Smooth muscle cell (in vitro differentiated cells): ENCODE measurements around the gene BTAF1. TPM values are rescaled to one million over a fixed set of nuclear protein-coding genes. Genes with fewer than 3 reads are reported as not detected.

Experiments used
- DNase-seq: peaks from one replicate; lab custom pipeline; 2025; ENCODE audit not compliant: unreplicated experiment; lab: John Stamatoyannopoulos, UW
- H2AFZ ChIP-seq: fragments of 200-600 bp; sonication (generic); 2 replicates; pipeline ENCODE4 v1.6.0; 2016; ENCODE audit warnings: antibody characterized with exemption, low read depth, mild to moderate bottlenecking
- H3F3A ChIP-seq: fragments of 200-600 bp; sonication (generic); 2 replicates; pipeline ENCODE4 v1.6.0; 2017; ENCODE audit warnings: antibody characterized with exemption, low read depth
- H3K27ac ChIP-seq: fragments of 200-600 bp; sonication (generic); 2 replicates; pipeline ENCODE4 v1.5.1; 2016; ENCODE audit warnings: low read depth, mild to moderate bottlenecking
- H3K27me3 ChIP-seq: fragments of 200-600 bp; sonication (generic); 2 replicates; pipeline ENCODE4 v1.6.1; 2016; ENCODE audit warnings: low read depth, mild to moderate bottlenecking
- H3K36me3 ChIP-seq: fragments of 200-600 bp; sonication (generic); 2 replicates; pipeline ENCODE4 v1.5.1; 2016; ENCODE audit warnings: low read depth
- H3K4me1 ChIP-seq: fragments of 200-600 bp; sonication (generic); 2 replicates; pipeline ENCODE4 v1.5.1; 2016; ENCODE audit warnings: low read depth
- H3K4me2 ChIP-seq: fragments of 200-600 bp; sonication (generic); 2 replicates; pipeline ENCODE4 v1.6.0; 2016; ENCODE audit warnings: mild to moderate bottlenecking
- H3K4me3 ChIP-seq: fragments of 200-600 bp; sonication (generic); 2 replicates; pipeline ENCODE4 v1.5.1; 2016; ENCODE audit warnings: mild to moderate bottlenecking
- H3K79me2 ChIP-seq: fragments of 200-600 bp; sonication (generic); 2 replicates; pipeline ENCODE4 v1.6.0; 2016; ENCODE audit warnings: low read depth, mild to moderate bottlenecking
- H3K9ac ChIP-seq: fragments of 200-600 bp; sonication (generic); 2 replicates; pipeline ENCODE4 v1.6.0; 2016; ENCODE audit warnings: low read depth
- H3K9me3 ChIP-seq: fragments of 200-600 bp; sonication (generic); replicated peaks from 2 replicates; pipeline ENCODE4 v1.5.1; 2016; ENCODE audit warnings: low read depth
- H4K20me1 ChIP-seq: fragments of 200-600 bp; sonication (generic); 2 replicates; pipeline ENCODE4 v1.6.0; 2016; ENCODE audit warnings: low read depth
- WGBS: methylation state at CpG from one replicate; pipeline ENCODE4 v1.1.7; 2016; ENCODE audit warnings: low lambda C conversion rate; 5-methylcytosine and 5-hydroxymethylcytosine counted together
- polyA plus RNA-seq: library from polyadenylated mRNA; unstranded; fragments of >200 nt; fragmentation: Nextera tagmentation; extraction: Ambion mirVana; gene quantifications from 2 replicates; pipeline ENCODE4 v1.2.1, GENCODE V29; 2016
- small RNA-seq: library from RNA; depleted of rRNA; stranded (forward); fragments of <200 nt; gene quantifications from one replicate; pipeline ENCODE3, GENCODE V24; 2014
- total RNA-seq: library from RNA; depleted of rRNA; stranded (reverse); fragments of >200 nt; gene quantifications from 2 replicates; pipeline ENCODE4 v1.2.3, GENCODE V29; 2014
- TF ChIP-seq, protein P1 (sequence below): fragments of 200-600 bp; sonication (generic); IDR thresholded peaks from 2 replicates; pipeline ENCODE4 v1.5.1; 2017; ENCODE audit warnings: borderline replicate concordance, mild to moderate bottlenecking, antibody characterized with exemption; ENCODE audit not compliant: insufficient read depth, poor library complexity, severe bottlenecking

The BTAF1 gene
- total and polyA plus RNA-seq, 2 experiments from 2014 or later, result 13.2 to 47.3 TPM

DNA sequence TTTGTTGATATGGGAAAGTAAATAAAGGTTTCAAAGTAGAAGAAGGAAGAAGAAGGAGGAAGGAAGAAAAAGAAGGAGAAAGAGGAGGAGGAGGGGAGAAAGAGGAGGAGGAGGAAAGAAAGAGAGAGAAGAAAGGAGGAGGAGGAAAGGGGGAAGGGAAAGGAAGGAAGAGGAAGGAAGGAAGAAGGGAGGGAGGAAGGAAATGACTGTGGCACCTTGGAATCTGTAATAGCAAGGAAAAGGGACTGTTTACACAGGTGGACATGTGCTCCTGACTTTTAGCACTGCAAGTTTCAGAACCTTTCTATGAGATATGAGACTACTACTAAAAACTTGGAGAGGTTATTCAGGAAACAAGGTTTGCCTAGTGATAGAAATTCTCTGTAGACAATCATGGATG lies 153.2 kb downstream of the BTAF1 start:
- Histone ChIP-seq H3K4me1 (no peaks in the 10 kb centered on the region), H3K27ac (no peak overlapping the region), H3K79me2 (no peaks in the 10 kb centered on the region), H3K36me3 (no peaks in the 10 kb centered on the region), H3K27me3 (no peaks in the 10 kb centered on the region), H3F3A (no peaks in the 10 kb centered on the region), H3K4me3 (no peak overlapping the region), H2AFZ (no peak overlapping the region), H3K9me3 (no peaks in the 10 kb centered on the region), H3K9ac (no peak overlapping the region), H4K20me1 (no peaks in the 10 kb centered on the region), H3K4me2 (no peak overlapping the region)
- TF ChIP-seq, protein P1, sequence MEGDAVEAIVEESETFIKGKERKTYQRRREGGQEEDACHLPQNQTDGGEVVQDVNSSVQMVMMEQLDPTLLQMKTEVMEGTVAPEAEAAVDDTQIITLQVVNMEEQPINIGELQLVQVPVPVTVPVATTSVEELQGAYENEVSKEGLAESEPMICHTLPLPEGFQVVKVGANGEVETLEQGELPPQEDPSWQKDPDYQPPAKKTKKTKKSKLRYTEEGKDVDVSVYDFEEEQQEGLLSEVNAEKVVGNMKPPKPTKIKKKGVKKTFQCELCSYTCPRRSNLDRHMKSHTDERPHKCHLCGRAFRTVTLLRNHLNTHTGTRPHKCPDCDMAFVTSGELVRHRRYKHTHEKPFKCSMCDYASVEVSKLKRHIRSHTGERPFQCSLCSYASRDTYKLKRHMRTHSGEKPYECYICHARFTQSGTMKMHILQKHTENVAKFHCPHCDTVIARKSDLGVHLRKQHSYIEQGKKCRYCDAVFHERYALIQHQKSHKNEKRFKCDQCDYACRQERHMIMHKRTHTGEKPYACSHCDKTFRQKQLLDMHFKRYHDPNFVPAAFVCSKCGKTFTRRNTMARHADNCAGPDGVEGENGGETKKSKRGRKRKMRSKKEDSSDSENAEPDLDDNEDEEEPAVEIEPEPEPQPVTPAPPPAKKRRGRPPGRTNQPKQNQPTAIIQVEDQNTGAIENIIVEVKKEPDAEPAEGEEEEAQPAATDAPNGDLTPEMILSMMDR, result no peak
- DNase-seq, result no peak

DNA sequence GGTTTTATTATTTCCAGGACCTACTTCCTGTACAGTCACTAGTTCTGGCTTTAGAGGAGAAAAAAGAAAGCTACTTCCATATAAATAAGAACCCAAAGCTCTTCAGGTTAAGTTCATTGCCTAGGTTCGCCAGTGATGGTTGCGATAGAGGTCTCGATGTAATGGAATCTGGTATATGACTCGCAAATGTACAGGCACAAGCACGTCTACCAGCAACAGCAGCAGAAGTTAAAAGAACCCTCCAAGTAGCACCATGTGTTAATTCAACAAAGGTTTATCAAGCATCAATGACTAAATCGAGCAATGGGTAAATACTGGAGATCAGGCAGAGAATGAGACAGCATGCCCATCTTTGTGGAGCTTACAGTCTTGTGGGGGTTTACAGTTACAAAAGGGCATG lies 155.4 kb downstream of the BTAF1 start:
- no peak for DNase-seq
- Histone ChIP-seq H3K36me3 (no peaks in the 10 kb centered on the region), H2AFZ (no peak overlapping the region), H3F3A (no peaks in the 10 kb centered on the region), H3K4me2 (no peak overlapping the region), H3K9me3 (no peaks in the 10 kb centered on the region), H3K4me1 (no peaks in the 10 kb centered on the region), H3K4me3 (no peak overlapping the region), H3K9ac (no peak overlapping the region), H3K27ac (no peak overlapping the region), H3K79me2 (no peaks in the 10 kb centered on the region), H4K20me1 (no peaks in the 10 kb centered on the region), H3K27me3 (no peaks in the 10 kb centered on the region)
- TF ChIP-seq, protein P1, result no peak
- WGBS, result 93% methylated on average over 6 of the region's 6 CpGs

Small RNAs within 50 kb of the gene (small RNA-seq; reads per million reads assigned to genes)
- gene AL359198.2 (not detected), gene RF00402 (not detected)

Other genes with a start within 250 kb of the BTAF1 start
- 44.5 and 45.6 TPM in 2 replicates for gene TNKS2, start 125.3 kb upstream of the BTAF1 start, total RNA-seq
- gene TNKS2, start 125.3 kb upstream of the BTAF1 start, polyA plus RNA-seq, result 12.1 and 16.2 TPM in 2 replicates
- 1.5 and 2.0 TPM in 2 replicates for gene FGFBP3, start 14.3 kb upstream of the BTAF1 start, total RNA-seq
- gene FGFBP3, start 14.3 kb upstream of the BTAF1 start, polyA plus RNA-seq, result 2.0 and 3.9 TPM in 2 replicates